Panc1 (cell line): ENCODE measurements around the gene NEIL1.

Experiments
- CTCF ChIP-seq: fragments of 450-650 bp; IDR thresholded peaks from 2 replicates; pipeline ENCODE4 v1.5.1; 2017; ENCODE audit warnings: mild to moderate bottlenecking
- REST ChIP-seq, 2 experiments: IDR thresholded peaks; 2 replicates each; pipeline ENCODE4 v1.6.1; 2011 to 2012; ENCODE audit warnings: low read depth in 2 of 2, control low read depth in 1 of 2, low read length in 1 of 2, mild to moderate bottlenecking in 1 of 2, moderate library complexity in 1 of 2; ENCODE audit not compliant: insufficient read depth in 1 of 2

- TF ChIP-seq CTCF (no peak), REST (IDR thresholded peaks at IDR 0.05; ENCODE audit: insufficient read depth in 1 of 2, low read depth in 2 of 2, low read length in 1 of 2) (no peak)
Observed at GRCh38 chr15:75403892-75404291, 57.1 kb downstream of the NEIL1 start.
